Stimulated activated CD4-positive, alpha-beta T cell treated with anti-CD3 and anti-CD28 coated beads, TNF-alpha, amount 100 ng/mL, for 48 hours (primary cell): Measurements from ENCODE around the gene SCAF1.

Experiments
- DNase-seq, 3 donors: peaks; one replicate each; pipeline ENCODE4 v3.0.0-alpha.2; 2020; ENCODE audit warnings: low read depth in 3 of 3

Gene SCAF1, protein sequence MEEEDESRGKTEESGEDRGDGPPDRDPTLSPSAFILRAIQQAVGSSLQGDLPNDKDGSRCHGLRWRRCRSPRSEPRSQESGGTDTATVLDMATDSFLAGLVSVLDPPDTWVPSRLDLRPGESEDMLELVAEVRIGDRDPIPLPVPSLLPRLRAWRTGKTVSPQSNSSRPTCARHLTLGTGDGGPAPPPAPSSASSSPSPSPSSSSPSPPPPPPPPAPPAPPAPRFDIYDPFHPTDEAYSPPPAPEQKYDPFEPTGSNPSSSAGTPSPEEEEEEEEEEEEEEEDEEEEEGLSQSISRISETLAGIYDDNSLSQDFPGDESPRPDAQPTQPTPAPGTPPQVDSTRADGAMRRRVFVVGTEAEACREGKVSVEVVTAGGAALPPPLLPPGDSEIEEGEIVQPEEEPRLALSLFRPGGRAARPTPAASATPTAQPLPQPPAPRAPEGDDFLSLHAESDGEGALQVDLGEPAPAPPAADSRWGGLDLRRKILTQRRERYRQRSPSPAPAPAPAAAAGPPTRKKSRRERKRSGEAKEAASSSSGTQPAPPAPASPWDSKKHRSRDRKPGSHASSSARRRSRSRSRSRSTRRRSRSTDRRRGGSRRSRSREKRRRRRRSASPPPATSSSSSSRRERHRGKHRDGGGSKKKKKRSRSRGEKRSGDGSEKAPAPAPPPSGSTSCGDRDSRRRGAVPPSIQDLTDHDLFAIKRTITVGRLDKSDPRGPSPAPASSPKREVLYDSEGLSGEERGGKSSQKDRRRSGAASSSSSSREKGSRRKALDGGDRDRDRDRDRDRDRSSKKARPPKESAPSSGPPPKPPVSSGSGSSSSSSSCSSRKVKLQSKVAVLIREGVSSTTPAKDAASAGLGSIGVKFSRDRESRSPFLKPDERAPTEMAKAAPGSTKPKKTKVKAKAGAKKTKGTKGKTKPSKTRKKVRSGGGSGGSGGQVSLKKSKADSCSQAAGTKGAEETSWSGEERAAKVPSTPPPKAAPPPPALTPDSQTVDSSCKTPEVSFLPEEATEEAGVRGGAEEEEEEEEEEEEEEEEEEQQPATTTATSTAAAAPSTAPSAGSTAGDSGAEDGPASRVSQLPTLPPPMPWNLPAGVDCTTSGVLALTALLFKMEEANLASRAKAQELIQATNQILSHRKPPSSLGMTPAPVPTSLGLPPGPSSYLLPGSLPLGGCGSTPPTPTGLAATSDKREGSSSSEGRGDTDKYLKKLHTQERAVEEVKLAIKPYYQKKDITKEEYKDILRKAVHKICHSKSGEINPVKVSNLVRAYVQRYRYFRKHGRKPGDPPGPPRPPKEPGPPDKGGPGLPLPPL

DNA sequence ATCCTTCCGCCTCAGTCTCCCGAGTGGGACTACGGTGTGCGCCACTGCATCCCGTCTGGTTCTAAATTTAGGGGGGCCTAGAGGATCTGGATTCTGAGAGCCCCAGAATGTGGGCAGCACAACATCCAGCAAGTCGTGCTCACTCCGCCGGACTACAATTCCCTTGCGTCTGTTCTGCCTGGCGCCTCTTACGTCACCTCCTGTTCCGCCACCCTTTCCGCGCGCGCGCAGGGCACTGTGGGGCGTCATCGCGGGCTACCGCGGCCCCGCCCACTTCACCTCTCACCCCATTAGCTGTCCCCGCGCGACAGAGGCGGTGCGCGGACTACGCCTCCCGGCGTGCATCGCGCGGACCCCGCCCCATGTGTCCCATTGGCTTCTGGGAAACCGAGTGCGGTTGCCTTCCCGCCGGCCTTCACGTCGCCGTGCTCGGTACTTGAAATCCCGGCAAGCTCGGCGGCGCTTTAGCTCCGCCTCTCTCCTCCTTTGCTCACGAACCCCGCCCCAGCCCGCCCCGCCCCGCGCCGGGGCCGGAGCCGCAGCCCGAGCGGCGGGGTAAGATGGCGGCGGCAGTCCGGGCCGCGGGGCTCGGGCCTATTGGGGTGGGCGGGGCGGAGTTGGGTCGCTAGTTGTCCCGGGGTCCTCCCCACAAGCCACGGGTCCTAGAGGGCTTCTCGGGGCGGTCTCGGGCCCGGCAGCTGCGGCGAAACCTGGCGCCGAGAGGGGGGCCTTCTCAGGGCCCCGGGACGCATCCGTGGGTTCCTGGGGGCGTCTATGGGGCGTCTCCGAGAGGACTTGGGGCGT is at the start of gene SCAF1:
Gene SCAF1 (plus strand): TSS at position 522 of the 804 bp plus-strand sequence. CDS start 2,818 bp downstream, outside the sequence.
- peak; percentile 96 to 99 (median 97) for DNase-seq

DNA sequence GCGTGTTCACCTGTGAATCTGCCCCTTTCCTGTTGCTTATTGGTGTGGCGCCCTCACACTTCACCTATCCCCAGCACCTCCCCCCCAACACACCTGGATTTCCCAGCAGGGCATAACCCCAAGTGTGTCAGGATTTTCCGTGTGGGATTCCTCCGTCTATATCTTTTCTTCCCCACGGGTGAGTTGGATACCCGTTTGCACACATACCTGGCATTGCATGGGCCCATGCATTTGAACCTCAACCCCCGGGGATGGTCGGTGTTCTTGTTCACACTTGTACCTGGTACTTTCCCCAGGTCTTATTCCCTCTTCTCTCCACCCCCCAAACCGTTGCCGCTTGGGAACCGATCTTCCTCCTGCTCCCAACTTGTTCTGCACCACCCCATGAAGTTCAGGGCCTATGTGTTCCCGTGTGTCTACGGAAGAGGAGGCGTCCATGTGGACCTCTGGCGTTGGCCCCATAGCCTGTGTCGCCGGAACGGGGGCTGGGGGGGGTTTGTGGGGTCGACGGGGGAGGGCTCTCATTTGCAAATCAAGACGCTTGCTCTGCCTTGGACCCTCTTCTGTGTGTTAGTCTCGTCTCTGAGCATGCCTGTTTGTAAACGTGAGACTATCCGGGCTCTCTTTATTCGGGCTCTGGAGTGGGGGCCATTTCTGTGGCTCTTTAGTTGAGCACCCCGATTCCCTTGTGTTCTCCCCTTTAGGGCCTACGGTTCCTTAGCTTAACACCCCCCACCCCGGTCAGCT is 49.4 kb upstream of the SCAF1 start:
- DNase-seq, result no peak

DNA sequence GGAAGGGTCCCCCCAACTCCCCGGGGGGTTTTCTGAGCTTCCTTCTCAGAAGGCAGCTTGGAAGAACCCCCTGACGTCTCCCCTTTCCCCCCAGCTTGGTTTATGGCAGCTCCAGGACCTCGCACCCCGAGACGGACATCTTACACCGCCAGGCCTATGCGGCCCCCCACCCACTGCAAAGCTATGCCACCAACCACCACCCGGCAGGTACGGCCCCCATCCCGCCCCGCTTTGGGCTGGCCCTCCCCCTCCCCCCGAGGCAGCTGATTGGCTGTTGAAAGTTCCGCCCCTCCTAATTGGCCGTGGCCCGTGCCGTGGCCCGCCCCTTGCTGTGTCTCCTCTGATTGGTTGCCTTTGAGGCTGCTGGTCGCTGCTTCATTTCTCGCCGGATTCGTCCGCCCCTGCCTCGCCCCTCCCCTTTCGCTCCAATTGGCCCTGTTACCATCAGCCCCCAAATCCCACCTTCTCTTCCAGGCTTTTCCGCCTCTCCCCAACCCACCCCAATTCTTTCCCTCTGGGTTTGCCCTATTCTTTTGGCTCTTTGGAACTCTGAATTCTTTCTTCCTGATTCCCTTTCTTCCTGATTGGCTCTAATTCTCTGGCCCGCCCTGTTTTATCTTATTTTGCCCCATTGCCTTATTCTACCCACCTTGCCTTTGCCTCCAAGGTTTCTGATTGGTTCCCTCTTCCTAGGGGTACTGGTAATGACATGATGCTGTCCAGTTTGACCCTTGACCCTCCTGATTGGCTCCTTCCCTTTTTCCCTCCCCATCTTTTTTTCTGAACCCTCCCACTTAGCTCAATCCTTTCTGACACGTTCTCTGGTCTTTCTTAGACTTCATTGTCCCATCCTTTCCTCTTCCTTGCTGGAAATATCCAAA is 48.5 kb upstream of the SCAF1 start:
- DNase-seq, result peak; percentile 83 to 95 (median 89)

DNA sequence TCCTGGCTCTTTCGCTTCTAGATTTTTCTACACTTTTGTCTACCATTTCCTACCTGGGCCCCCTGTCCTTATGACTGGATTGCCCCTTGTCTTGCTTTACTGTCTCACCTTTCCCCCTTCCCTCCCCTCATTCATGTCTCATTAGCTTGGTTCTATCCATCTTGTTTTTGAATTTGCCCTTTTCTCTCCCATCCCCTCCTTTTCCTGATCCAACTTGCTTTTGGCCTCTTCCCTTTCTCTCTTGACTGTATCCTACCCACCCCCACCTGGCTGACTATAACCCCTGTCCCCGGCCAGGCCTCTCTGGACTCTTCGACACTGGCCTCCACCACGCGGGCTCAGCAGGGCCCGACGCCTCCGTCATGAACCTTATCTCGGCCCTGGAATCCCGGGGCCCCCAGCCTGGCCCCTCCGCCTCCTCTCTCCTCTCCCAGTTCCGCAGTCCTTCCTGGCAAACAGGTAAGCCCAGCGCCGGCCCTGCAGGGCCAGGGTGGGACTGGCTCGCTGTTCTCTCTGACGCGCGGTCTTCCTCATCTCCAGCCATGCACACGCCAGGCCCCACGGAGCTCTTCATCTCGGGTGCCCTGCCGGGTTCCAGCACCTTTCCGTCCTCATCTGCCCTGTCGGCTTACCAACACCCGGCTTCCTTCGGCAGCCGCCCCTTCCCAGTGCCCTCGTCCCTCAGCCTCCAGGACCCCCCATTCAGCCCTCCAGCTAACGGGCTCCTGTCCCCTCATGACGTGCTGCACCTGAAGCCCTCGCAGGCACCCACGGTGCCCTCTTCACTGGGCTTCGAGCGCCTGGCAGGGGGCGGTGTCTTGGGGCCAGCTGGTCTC is 47.6 kb upstream of the SCAF1 start:
- no peak for DNase-seq

DNA sequence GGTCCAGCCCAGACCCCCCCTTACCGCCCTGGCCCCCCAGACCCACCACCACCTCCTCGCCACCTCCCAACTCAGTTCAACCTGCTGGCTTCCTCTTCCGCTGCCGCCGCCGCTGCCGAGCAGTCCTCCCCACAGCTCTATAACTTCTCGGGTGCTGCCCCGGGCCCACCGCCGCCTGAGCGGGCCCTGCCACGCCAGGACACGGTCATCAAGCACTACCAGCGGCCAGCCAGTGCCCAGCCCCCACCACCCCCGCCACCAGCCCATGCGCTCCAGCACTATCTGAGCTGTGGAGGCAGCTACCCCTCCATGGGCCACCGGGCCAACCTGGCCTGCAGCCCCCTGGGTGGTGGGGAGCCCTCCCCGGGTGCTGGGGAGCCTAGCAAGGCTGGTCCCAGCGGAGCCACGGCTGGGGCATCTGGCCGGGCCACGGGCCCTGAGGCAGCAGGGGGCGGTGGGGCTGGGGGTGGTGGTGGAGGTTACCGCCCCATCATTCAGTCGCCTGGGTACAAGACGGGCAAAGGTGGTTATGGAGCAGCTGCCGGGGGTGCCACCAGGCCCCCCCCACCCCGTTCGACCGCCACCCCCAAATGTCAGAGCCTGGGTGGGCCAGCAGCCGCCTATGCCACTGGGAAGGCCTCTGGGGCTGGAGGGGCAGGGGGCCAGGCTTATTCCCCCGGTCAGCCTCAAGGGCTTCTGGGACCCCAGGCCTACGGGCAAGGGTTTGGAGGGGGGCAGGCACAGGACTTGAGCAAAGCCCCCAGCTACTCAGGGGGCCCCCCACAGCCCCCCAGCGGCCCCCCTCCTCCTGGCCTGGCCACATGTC is 46.8 kb upstream of the SCAF1 start:
- no peak for DNase-seq

DNA sequence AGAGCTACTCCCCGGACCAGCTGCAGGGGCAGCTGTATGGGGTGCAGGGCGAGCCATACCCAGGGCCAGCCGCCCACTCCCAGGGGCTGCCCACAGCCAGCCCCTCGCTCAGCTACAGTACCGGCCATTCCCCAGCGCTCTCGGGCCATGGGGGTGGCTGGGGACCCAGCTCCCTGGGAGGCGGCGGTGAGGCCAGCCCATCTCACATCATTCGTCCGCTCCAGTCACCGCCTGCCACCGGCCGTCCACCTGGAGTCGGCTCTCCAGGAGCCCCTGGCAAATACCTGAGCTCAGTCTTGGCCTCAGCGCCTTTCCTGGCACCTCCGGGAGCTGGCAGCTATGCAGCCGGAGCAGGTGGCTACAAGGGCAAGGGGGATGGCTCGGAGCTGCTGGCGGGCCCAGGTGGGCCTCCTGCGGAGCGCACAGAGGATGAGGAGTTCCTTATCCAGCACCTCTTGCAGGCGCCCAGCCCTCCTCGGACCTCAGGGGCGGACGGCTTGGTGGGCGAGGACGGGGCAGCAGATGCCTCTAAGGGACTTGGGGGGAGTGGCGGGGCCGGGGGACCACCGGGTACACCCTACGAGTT is 46.1 kb upstream of the SCAF1 start:
- no peak for DNase-seq

DNA sequence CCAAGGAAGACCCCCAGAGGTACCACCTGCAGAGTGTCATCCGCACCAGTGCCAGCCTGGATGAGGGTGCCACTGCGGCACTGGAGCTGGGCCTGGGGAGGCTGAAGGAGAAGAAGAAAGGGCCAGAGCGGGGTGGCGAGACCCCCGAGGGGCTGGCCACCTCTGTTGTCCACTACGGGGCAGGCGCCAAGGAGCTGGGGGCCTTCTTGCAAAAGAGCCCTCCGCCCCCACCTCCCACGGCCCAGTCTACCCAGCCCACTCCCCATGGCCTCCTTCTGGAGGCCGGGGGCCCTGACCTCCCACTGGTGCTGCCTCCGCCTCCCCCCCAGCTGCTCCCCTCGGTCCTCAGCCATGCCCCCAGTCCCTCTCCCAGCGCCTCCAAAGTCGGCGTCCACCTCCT is 45.6 kb upstream of the SCAF1 start:
- DNase-seq, result no peak

DNA sequence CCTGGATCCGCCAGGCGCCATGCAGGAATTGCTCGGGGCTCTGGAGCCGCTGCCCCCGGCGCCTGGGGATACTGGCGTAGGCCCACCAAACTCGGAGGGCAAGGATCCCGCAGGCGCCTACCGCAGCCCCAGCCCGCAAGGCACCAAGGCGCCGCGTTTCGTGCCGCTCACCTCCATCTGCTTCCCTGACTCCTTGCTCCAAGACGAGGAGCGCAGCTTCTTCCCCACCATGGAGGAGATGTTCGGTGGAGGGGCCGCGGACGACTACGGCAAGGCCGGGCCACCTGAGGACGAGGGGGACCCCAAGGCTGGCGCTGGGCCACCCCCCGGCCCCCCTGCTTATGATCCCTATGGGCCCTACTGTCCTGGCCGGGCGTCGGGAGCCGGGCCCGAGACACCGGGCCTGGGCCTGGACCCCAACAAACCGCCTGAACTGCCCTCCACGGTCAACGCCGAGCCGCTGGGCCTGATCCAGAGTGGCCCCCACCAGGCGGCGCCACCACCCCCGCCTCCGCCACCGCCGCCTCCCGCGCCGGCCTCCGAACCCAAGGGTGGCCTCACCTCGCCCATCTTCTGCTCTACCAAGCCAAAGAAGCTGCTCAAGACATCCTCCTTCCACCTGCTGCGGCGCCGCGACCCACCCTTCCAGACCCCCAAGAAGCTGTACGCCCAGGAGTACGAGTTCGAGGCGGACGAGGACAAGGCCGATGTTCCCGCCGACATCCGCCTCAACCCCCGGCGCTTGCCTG is 44.9 kb upstream of the SCAF1 start:
- DNase-seq, result no peak

DNA sequence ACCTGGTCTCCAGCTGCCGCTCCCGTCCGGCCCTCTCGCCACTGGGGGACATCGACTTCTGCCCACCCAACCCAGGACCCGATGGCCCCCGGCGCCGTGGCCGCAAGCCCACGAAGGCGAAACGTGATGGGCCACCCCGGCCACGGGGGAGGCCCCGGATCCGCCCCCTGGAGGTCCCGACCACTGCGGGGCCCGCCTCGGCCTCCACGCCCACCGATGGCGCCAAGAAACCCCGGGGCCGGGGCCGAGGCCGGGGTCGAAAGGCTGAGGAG is 44.4 kb upstream of the SCAF1 start:
- DNase-seq, result no peak

DNA sequence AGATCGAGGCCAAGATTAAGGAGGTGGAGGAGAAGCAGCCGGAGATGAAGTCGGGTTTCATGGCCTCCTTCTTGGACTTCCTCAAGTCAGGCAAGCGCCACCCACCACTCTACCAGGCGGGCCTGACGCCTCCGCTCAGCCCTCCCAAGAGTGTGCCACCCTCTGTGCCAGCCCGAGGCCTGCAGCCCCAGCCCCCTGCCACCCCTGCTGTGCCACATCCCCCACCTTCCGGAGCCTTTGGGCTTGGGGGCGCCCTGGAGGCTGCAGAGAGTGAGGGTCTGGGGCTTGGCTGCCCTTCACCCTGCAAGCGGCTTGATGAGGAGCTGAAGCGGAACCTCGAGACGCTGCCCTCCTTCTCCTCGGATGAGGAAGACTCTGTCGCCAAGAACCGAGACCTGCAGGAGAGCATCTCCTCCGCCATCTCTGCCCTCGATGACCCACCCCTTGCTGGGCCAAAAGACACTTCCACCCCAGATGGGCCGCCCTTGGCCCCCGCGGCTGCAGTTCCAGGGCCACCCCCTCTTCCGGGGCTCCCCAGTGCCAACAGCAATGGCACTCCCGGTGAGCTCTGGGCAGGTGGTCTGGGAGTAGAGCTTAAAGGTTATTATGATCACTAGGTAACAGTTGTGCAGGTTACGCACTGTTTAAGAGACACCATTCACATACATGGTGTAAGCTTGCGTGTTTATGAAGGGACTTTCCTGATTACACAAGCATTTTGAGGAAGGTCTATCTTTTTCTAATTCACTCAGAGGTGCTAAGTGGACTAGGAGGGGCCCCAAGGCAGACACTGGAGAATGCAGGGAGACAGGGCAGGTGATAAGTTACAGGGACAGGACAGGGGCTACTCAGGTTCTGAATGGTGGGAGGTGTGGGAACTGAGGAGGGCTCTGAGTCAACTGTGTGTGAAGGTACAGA is 42.4 kb upstream of the SCAF1 start:
- no peak for DNase-seq

DNA sequence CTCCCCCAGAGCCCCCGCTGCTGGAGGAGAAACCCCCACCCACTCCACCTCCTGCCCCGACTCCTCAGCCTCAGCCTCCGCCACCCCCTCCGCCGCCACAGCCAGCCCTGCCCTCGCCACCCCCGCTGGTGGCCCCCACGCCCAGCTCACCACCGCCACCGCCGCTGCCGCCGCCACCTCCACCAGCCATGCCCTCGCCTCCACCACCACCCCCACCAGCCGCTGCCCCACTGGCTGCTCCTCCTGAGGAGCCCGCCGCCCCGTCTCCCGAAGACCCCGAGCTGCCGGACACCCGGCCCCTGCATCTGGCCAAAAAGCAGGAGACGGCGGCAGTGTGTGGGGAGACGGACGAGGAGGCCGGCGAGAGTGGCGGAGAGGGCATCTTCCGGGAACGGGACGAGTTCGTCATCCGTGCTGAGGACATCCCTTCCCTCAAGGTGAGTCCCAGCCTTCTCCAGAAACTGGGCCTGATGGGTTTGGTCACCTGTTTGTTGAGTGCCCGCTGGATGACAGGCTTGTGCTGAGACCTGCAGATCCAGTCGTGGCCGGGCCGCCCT is 40.4 kb upstream of the SCAF1 start:
- DNase-seq, result no peak

DNA sequence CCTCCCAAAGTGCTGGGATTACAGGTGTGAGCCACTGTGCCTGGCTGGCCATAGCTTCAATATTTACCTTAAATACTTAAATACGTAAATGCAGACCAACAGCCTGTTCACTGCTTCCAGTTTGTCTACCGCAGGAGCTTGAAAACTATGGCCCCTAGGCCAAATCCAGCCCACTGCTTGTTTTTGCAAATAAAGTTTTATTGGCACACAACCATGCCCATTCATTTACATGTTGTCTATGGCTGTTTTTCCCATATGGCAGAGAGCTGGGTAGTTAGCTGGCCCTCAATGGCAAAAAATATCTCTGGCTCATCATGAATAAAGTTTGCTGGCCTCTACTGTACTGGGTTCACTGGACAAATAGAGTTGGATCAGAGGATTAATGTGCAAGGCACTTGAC is 39.2 kb upstream of the SCAF1 start:
- no peak for DNase-seq

DNA sequence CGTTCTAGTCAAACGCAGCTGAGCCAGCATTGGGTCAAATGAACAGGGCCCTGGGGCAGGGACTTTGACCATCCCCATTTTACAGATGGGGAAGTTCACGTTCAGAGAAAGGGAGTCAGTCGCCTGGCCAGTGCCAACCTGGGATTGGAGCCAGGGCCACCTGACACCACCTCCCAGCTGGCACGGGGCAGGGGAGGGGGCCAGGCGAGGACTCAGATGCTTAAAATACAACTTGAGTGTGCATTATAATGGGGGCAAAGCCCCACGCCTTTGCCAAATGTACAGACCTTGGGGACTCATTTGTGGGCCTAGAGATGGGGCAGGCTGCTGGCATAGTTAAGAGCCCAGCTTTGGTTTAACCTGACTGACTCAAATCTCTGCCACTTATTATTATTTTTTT is 36.4 kb upstream of the SCAF1 start:
- DNase-seq, result no peak

DNA sequence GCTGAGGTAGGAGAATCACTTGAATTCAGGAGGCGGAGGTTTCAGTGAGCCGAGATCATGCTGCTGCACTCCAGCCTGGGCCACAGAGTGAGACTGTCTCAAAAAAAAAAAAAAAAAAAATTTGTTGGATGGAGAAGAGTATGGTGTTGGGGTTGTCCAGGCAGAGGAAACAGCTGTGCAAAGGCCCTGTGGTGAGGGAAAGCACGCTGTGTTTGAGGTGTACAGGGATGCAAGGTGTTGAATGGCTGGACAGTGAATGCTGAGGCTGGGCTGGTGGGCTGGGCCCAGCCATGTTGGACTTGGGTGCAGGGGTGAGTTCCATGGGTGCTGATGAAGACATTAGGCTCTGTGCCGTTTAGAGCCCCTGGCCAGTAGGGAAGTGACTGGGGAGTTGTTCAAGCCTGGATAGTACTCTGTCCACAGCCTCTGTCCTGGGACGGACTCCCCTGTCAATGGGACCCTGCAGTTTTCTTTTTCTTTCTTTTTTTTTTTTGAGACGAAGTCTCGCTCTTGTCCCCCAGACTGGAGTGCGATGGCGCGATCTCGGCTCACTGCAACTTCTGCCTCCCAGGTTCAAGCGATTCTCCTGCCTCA is 32.4 kb upstream of the SCAF1 start:
- no peak for DNase-seq

DNA sequence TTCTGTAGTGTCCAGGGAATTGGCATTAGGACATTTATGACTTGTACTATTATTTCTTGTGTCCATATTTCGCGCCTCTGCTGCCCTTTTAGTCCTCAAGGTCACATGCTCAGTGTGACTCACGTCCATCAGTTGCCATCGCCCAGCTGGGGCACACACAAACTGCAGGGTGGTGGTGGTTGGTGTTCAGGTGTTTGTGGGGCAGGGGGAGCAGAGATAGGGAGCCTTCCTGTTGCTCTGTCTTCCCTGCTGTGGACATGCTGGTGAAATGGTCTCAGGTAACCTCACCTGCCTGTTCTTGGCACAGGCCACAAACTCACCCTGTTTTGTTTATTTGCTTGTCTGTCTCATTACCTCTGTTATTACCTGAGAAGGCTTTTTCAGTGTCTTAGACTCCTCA is 28.6 kb upstream of the SCAF1 start:
- no peak for DNase-seq
